HepG2 (cell line): ENCODE results near the gene USP32. TPM values are rescaled to one million over a fixed set of nuclear protein-coding genes. Genes with fewer than 3 reads are reported as not detected.

ENCODE experiments used
- ATF7 ChIP-seq, 2 experiments: fragments of 450-650 bp in 1 of 2; sonication (generic) in 1 of 2; formaldehyde crosslinking in 1 of 2; IDR thresholded peaks; 2 replicates each; pipeline versions ENCODE4 v1.4.0 to v1.6.1; 2016 to 2020; ENCODE audit warnings: antibody characterized with exemption in 1 of 2, mild to moderate bottlenecking in 1 of 2, missing genetic modification reagents in 1 of 2
- BRD4 ChIP-seq: sonication (generic); formaldehyde crosslinking; IDR thresholded peaks from 2 replicates; pipeline ENCODE4 v1.4.0; 2020; ENCODE audit warnings: missing genetic modification reagents
- CEBPB ChIP-seq: IDR thresholded peaks from 2 replicates; pipeline ENCODE4 v1.6.1; 2011; ENCODE audit warnings: low read depth, low read length, improper control_type of control experiment, borderline replicate concordance
- FOSL2 ChIP-seq: sonication (generic); formaldehyde crosslinking; IDR thresholded peaks from 2 replicates; pipeline ENCODE4 v1.4.0; 2020; ENCODE audit warnings: missing genetic modification reagents
- HNRNPL ChIP-seq: fragments of 200-400 bp; formaldehyde crosslinking; IDR thresholded peaks from 2 replicates; pipeline ENCODE4 v1.6.1; 2017; ENCODE audit warnings: mild to moderate bottlenecking, low read depth, low read length
- HOXA7 ChIP-seq: sonication (generic); formaldehyde crosslinking; IDR thresholded peaks from 2 replicates; pipeline ENCODE4 v1.8.1; 2022; ENCODE audit warnings: mild to moderate bottlenecking, missing genetic modification reagents, moderate library complexity
- IKZF1 ChIP-seq: fragments of 450-650 bp; IDR thresholded peaks from 2 replicates; pipeline ENCODE4 v1.7.1; 2016
- MIER2 ChIP-seq: IDR thresholded peaks from 2 replicates; pipeline ENCODE4 v1.6.1; 2016; ENCODE audit warnings: missing biosample characterization, missing genetic modification reagents
- POGZ ChIP-seq: sonication (generic); formaldehyde crosslinking; IDR thresholded peaks from 2 replicates; pipeline ENCODE4 v1.4.0; 2020; ENCODE audit warnings: mild to moderate bottlenecking, missing genetic modification reagents
- RFX5 ChIP-seq: IDR thresholded peaks from 2 replicates; pipeline ENCODE4 v1.6.1; 2011; ENCODE audit warnings: low read depth, low read length, improper control_type of control experiment
- SP2 ChIP-seq: sonication (generic); formaldehyde crosslinking; IDR thresholded peaks from 2 replicates; pipeline ENCODE4 v1.5.1; 2020; ENCODE audit warnings: mild to moderate bottlenecking, missing genetic modification reagents
- TBX3 ChIP-seq: fragments of 450-650 bp; IDR thresholded peaks from 2 replicates; pipeline ENCODE4 v1.6.1; 2017; ENCODE audit warnings: antibody characterized with exemption, mild to moderate bottlenecking, inconsistent platforms, borderline replicate concordance
- ZFP36L2 ChIP-seq: sonication (generic); formaldehyde crosslinking; IDR thresholded peaks from 2 replicates; pipeline ENCODE4 v1.4.0; 2020; ENCODE audit warnings: missing genetic modification reagents
- ZFP41 ChIP-seq: sonication (generic); formaldehyde crosslinking; IDR thresholded peaks from 2 replicates; pipeline ENCODE4 v1.4.0; 2020; ENCODE audit warnings: mild to moderate bottlenecking, missing genetic modification reagents, borderline replicate concordance
- ZNF431 ChIP-seq: sonication (generic); formaldehyde crosslinking; IDR thresholded peaks from 2 replicates; pipeline ENCODE4 v1.9.0; 2022; ENCODE audit warnings: missing genetic modification reagents, low read depth, mild to moderate bottlenecking, borderline replicate concordance
- ZNF441 ChIP-seq: sonication (generic); formaldehyde crosslinking; IDR thresholded peaks from 2 replicates; pipeline ENCODE4 v1.7.0; 2021; ENCODE audit warnings: missing genetic modification reagents, borderline replicate concordance
- ZNF564 ChIP-seq: sonication (generic); formaldehyde crosslinking; IDR thresholded peaks from 2 replicates; pipeline ENCODE4 v1.8.1; 2023; ENCODE audit warnings: mild to moderate bottlenecking, missing genetic modification reagents
- ZNF75D ChIP-seq: sonication (generic); formaldehyde crosslinking; IDR thresholded peaks from 2 replicates; pipeline ENCODE4 v1.8.1; 2023; ENCODE audit warnings: missing genetic modification reagents, mild to moderate bottlenecking, borderline replicate concordance
- ZNF766 ChIP-seq: sonication (generic); formaldehyde crosslinking; IDR thresholded peaks from 2 replicates; pipeline ENCODE4 v1.5.0; 2020; ENCODE audit warnings: missing genetic modification reagents, borderline replicate concordance
- ZNF790 ChIP-seq: sonication (generic); formaldehyde crosslinking; IDR thresholded peaks from 2 replicates; pipeline ENCODE4 v1.8.0; 2022; ENCODE audit warnings: missing genetic modification reagents, mild to moderate bottlenecking, borderline replicate concordance
- ZNF850 ChIP-seq: sonication (generic); formaldehyde crosslinking; conservative IDR thresholded peaks from 2 replicates; pipeline ENCODE4 v1.9.0; 2021; ENCODE audit warnings: mild to moderate bottlenecking, missing genetic modification reagents
- ZNF879 ChIP-seq: sonication (generic); formaldehyde crosslinking; IDR thresholded peaks from 2 replicates; pipeline ENCODE4 v1.8.1; 2023; ENCODE audit warnings: missing genetic modification reagents
- polyA plus RNA-seq, 8 experiments: library from polyadenylated mRNA; depleted of rRNA in 3 of 8; stranded (reverse) in 7 of 8; unstranded in 1 of 8; fragments of >200 nt; fragmentation: Illumina TruSeq in 4 of 8; extraction: Trizol in 4 of 8; gene quantifications; 2 replicates each; pipeline versions ENCODE4 v1.2.1 to v1.2.3, GENCODE V29; 2011 to 2016; ENCODE audit warnings: low read depth in 4 of 8, missing spikeins in 1 of 8, mixed read lengths in 1 of 8; ENCODE audit not compliant: insufficient read depth in 1 of 8
- total RNA-seq, 5 experiments: library from RNA; depleted of rRNA; stranded (reverse); fragments of >200 nt; fragmentation: Illumina TruSeq; extraction: Trizol; gene quantifications; 2 replicates each; pipeline ENCODE4 v1.2.3, GENCODE V29; 2016; ENCODE audit warnings: low read depth in 1 of 5
- TF ChIP-seq, protein P1 (sequence below): sonication (generic); formaldehyde crosslinking; IDR thresholded peaks from 2 replicates; pipeline ENCODE4 v1.8.1; 2022; ENCODE audit warnings: mild to moderate bottlenecking, missing genetic modification reagents
- TF ChIP-seq, protein P2 (sequence below): IDR thresholded peaks from 2 replicates; pipeline ENCODE4 v1.6.1; 2012; ENCODE audit warnings: low read length, improper control_type of control experiment
- TF ChIP-seq, protein P3 (sequence below): sonication (generic); formaldehyde crosslinking; IDR thresholded peaks from 2 replicates; pipeline ENCODE4 v1.5.0; 2020; ENCODE audit warnings: missing genetic modification reagents, mild to moderate bottlenecking, borderline replicate concordance

Gene USP32
- total and polyA plus RNA-seq, 2 of the 13 experiments (the other 11 are each of a cell fraction or from before 2014, with no cell fraction given) = 24.9 to 39.9 TPM

DNA sequence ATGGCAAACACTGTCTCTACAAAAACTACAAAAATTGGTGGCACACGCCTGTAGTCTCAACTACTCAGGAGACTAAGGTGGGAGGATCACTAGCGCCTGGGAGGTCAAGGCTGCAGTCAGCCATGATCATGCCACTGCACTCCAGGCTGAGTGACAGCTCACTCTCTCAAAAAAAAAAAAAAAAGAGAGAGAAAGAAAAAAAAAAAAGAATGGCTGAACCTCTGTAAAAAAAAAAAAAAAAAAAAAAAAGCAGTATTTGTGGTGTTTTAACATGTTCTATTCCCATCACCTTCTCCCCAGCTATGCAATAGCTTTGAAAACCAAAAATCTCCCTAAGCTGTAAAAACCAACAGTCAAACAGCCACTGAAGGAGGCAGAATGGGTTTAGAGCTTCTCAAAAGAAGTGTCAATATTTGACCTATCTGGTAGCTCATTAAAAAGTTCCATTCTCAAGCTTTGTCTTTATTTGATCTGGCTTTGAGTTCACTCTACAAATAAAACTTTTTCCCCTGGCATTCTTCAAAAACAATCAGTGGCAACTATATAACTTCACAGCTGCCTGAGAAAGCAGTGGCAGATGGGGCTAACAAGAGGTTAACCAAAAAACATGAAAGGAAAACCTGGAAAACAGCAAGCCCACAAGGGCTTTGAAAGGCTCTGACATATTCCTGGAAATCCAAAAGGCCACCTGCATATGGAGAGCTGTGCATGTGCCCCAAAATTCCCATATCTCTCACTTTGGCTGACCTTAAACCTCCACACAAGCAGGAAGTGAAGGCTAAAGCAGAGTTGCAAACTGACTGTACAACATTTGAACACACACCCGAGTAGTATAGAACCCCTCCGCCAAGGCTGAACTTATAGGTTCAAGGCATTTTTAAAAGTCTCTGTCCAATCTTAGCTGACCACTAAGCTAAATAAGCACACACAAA is 36.0 kb downstream of the USP32 start (continued):
- TF ChIP-seq, protein P1, sequence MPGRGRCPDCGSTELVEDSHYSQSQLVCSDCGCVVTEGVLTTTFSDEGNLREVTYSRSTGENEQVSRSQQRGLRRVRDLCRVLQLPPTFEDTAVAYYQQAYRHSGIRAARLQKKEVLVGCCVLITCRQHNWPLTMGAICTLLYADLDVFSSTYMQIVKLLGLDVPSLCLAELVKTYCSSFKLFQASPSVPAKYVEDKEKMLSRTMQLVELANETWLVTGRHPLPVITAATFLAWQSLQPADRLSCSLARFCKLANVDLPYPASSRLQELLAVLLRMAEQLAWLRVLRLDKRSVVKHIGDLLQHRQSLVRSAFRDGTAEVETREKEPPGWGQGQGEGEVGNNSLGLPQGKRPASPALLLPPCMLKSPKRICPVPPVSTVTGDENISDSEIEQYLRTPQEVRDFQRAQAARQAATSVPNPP (CRISPR knock-in tag) = 0 out of 2 replicates have a peak, but pooled peaks have one; percentile 43
- no peak for TF ChIP-seq ZNF879 (CRISPR knock-in tag)
- no peak for TF ChIP-seq CEBPB
- no peak for TF ChIP-seq BRD4 (CRISPR knock-in tag)
- TF ChIP-seq IKZF1 = no peak
- TF ChIP-seq ZNF441 = no peak
- no peak for TF ChIP-seq ZNF766 (CRISPR knock-in tag)
- TF ChIP-seq, protein P2, sequence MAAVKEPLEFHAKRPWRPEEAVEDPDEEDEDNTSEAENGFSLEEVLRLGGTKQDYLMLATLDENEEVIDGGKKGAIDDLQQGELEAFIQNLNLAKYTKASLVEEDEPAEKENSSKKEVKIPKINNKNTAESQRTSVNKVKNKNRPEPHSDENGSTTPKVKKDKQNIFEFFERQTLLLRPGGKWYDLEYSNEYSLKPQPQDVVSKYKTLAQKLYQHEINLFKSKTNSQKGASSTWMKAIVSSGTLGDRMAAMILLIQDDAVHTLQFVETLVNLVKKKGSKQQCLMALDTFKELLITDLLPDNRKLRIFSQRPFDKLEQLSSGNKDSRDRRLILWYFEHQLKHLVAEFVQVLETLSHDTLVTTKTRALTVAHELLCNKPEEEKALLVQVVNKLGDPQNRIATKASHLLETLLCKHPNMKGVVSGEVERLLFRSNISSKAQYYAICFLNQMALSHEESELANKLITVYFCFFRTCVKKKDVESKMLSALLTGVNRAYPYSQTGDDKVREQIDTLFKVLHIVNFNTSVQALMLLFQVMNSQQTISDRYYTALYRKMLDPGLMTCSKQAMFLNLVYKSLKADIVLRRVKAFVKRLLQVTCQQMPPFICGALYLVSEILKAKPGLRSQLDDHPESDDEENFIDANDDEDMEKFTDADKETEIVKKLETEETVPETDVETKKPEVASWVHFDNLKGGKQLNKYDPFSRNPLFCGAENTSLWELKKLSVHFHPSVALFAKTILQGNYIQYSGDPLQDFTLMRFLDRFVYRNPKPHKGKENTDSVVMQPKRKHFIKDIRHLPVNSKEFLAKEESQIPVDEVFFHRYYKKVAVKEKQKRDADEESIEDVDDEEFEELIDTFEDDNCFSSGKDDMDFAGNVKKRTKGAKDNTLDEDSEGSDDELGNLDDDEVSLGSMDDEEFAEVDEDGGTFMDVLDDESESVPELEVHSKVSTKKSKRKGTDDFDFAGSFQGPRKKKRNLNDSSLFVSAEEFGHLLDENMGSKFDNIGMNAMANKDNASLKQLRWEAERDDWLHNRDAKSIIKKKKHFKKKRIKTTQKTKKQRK = no peak
- no peak for TF ChIP-seq HOXA7 (CRISPR knock-in tag)
- no peak for TF ChIP-seq ZNF75D (CRISPR knock-in tag)
- TF ChIP-seq HNRNPL = no peak
- no peak for TF ChIP-seq ZFP41
- no peak for TF ChIP-seq ZNF790 (CRISPR knock-in tag)
- TF ChIP-seq ZNF431 (CRISPR knock-in tag) = no peak
- TF ChIP-seq SP2 = no peak
- peak; percentile 37; the same call in 1 of the 2 replicates for TF ChIP-seq FOSL2 (CRISPR knock-in tag)
- no peak for TF ChIP-seq ATF7 (IDR thresholded peaks at IDR 0.05)
- no peak for TF ChIP-seq ATF7 (CRISPR knock-in tag; IDR thresholded peaks at IDR 0.05)
- TF ChIP-seq ZNF850 (CRISPR knock-in tag) = no peak
- 0 out of 2 replicates have a peak, but pooled peaks have one; percentile 17 for TF ChIP-seq POGZ
- TF ChIP-seq, protein P3, sequence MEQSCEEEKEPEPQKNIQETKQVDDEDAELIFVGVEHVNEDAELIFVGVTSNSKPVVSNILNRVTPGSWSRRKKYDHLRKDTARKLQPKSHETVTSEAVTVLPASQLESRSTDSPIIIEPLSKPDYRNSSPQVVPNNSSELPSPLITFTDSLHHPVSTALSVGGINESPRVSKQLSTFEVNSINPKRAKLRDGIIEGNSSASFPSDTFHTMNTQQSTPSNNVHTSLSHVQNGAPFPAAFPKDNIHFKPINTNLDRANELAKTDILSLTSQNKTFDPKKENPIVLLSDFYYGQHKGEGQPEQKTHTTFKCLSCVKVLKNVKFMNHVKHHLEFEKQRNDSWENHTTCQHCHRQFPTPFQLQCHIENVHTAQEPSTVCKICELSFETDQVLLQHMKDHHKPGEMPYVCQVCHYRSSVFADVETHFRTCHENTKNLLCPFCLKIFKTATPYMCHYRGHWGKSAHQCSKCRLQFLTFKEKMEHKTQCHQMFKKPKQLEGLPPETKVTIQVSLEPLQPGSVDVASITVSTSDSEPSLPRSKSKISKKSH (CRISPR knock-in tag) = no peak
- no peak for TF ChIP-seq RFX5
- TF ChIP-seq TBX3 = peak; percentile 69; the same call in 1 of the 2 replicates
- TF ChIP-seq ZNF564 (CRISPR knock-in tag) = no peak
- TF ChIP-seq ZFP36L2 (CRISPR knock-in tag) = no peak
- no peak for TF ChIP-seq MIER2 (CRISPR knock-in tag)
